Memory B cell (primary cell): ENCODE measurements around the gene C11orf21.

Experiments
- ATAC-seq: fragments of 150-1000 bp; cut with Tn5 transposase; 2 replicates; pipeline ENCODE4 v1.10.0; 2021; ENCODE audit warnings: low read depth, mild to moderate bottlenecking, moderate library complexity
- DNase-seq, 2 donors: peaks; one replicate each; pipeline ENCODE4 v3.0.0; 2022; ENCODE audit warnings: low spot score in 2 of 2
- H3K27ac Mint-ChIP-seq: one replicate; pipeline ENCODE4 v1.8.0; 2022; ENCODE audit warnings: mild to moderate bottlenecking, moderate library complexity, mixed read lengths
- H3K27me3 Mint-ChIP-seq: one replicate; pipeline ENCODE4 v1.8.0; 2022; ENCODE audit warnings: mixed read lengths
- H3K36me3 Mint-ChIP-seq: one replicate; pipeline ENCODE4 v1.8.0; 2022; ENCODE audit warnings: mild to moderate bottlenecking, mixed read lengths
- H3K4me1 Mint-ChIP-seq: one replicate; pipeline ENCODE4 v1.8.0; 2022; ENCODE audit warnings: mixed read lengths
- H3K4me3 Mint-ChIP-seq: one replicate; pipeline ENCODE4 v1.8.0; 2022; ENCODE audit warnings: mild to moderate bottlenecking, moderate library complexity, mixed read lengths
- H3K9me3 Mint-ChIP-seq: one replicate; pipeline ENCODE4 v1.8.0; 2022; ENCODE audit warnings: mixed read lengths

The C11orf21 gene

GRCh38 chr11:2262301-2263070 lies 39.2 kb downstream of the C11orf21 start:
- Mint-ChIP-seq H3K4me3 (no peak overlapping the region), H3K27me3 (peaks cover 2% of the 10 kb centered on the region), H3K4me1 (peaks cover 15% of the 10 kb centered on the region), H3K36me3 (no peaks in the 10 kb centered on the region), H3K9me3 (no peaks in the 10 kb centered on the region), H3K27ac (no peak overlapping the region)
- DNase-seq (no peak), ATAC-seq (no peak)

- Mint-ChIP-seq H3K4me3 (no peak overlapping the region), H3K27me3 (peaks cover 2% of the 10 kb centered on the region), H3K9me3 (no peaks in the 10 kb centered on the region), H3K36me3 (no peaks in the 10 kb centered on the region), H3K27ac (no peak overlapping the region), H3K4me1 (peaks cover 16% of the 10 kb centered on the region)
- no peak for DNase-seq
- ATAC-seq = no peak
Measured at GRCh38 chr11:2261436-2262230, 40.1 kb downstream of the C11orf21 start.

- Mint-ChIP-seq H3K9me3 (no peaks in the 10 kb centered on the region), H3K4me1 (peaks cover 8% of the 10 kb centered on the region), H3K4me3 (no peak overlapping the region), H3K27me3 (peaks cover 2% of the 10 kb centered on the region), H3K27ac (no peak overlapping the region), H3K36me3 (no peaks in the 10 kb centered on the region)
- no peak for ATAC-seq
- no peak for DNase-seq
Measured at GRCh38 chr11:2260491-2261364, 41.0 kb downstream of the C11orf21 start.

- no peaks in the 10 kb centered on the region for H3K36me3 Mint-ChIP-seq
- H3K4me1 Mint-ChIP-seq = peaks cover 3% of the 10 kb centered on the region
- peaks cover 2% of the 10 kb centered on the region for H3K27me3 Mint-ChIP-seq
- ATAC-seq (no peak), DNase-seq (no peak)
- no peak overlapping the region for H3K27ac Mint-ChIP-seq
- H3K9me3 Mint-ChIP-seq = no peaks in the 10 kb centered on the region
- H3K4me3 Mint-ChIP-seq = no peak overlapping the region
Measured at GRCh38 chr11:2259897-2260451, 41.7 kb downstream of the C11orf21 start.

GRCh38 chr11:2259466-2259830 lies 42.3 kb downstream of the C11orf21 start:
- peaks cover 3% of the 10 kb centered on the region for H3K4me1 Mint-ChIP-seq
- H3K4me3 Mint-ChIP-seq = no peak overlapping the region
- ATAC-seq = no peak
- H3K27ac Mint-ChIP-seq = no peak overlapping the region
- H3K9me3 Mint-ChIP-seq = peaks cover 2% of the 10 kb centered on the region
- peaks cover 2% of the 10 kb centered on the region for H3K27me3 Mint-ChIP-seq
- DNase-seq = no peak
- H3K36me3 Mint-ChIP-seq = no peaks in the 10 kb centered on the region

- H3K4me1 Mint-ChIP-seq = peaks cover 3% of the 10 kb centered on the region
- H3K36me3 Mint-ChIP-seq = no peaks in the 10 kb centered on the region
- no peak overlapping the region for H3K27ac Mint-ChIP-seq
- no peak overlapping the region for H3K4me3 Mint-ChIP-seq
- ATAC-seq (no peak), DNase-seq (no peak)
- H3K9me3 Mint-ChIP-seq = peaks cover 2% of the 10 kb centered on the region
- H3K27me3 Mint-ChIP-seq = peaks cover 2% of the 10 kb centered on the region
Measured at GRCh38 chr11:2258501-2259465, 42.9 kb downstream of the C11orf21 start.

- DNase-seq (no peak), ATAC-seq (no peak)
- no peaks in the 10 kb centered on the region for H3K36me3 Mint-ChIP-seq
- H3K9me3 Mint-ChIP-seq = peaks cover 3% of the 10 kb centered on the region
- H3K27me3 Mint-ChIP-seq = peaks cover 2% of the 10 kb centered on the region
- no peak overlapping the region for H3K27ac Mint-ChIP-seq
- H3K4me3 Mint-ChIP-seq = no peak overlapping the region
- peaks cover 3% of the 10 kb centered on the region for H3K4me1 Mint-ChIP-seq
Measured at GRCh38 chr11:2256951-2257700, 44.6 kb downstream of the C11orf21 start.

GRCh38 chr11:2256293-2256913 lies 45.3 kb downstream of the C11orf21 start:
- H3K4me3 Mint-ChIP-seq = no peak overlapping the region
- H3K36me3 Mint-ChIP-seq = no peaks in the 10 kb centered on the region
- peaks cover 3% of the 10 kb centered on the region for H3K9me3 Mint-ChIP-seq
- H3K4me1 Mint-ChIP-seq = peaks cover 3% of the 10 kb centered on the region
- peaks cover 2% of the 10 kb centered on the region for H3K27me3 Mint-ChIP-seq
- DNase-seq = no peak
- H3K27ac Mint-ChIP-seq = no peak overlapping the region
- no peak for ATAC-seq

GRCh38 chr11:2252018-2252417 lies 49.7 kb downstream of the C11orf21 start:
- DNase-seq (no peak), ATAC-seq (no peak)
- peaks cover 4% of the 10 kb centered on the region for H3K27me3 Mint-ChIP-seq
- H3K9me3 Mint-ChIP-seq = peaks cover 3% of the 10 kb centered on the region
- H3K4me1 Mint-ChIP-seq = peaks cover 3% of the 10 kb centered on the region
- H3K4me3 Mint-ChIP-seq = no peak overlapping the region
- H3K36me3 Mint-ChIP-seq = no peaks in the 10 kb centered on the region
- H3K27ac Mint-ChIP-seq = no peak overlapping the region

- H3K9me3 Mint-ChIP-seq = peaks cover 3% of the 10 kb centered on the region
- no peak for DNase-seq
- H3K27me3 Mint-ChIP-seq = peaks cover 4% of the 10 kb centered on the region
- H3K4me1 Mint-ChIP-seq = no peaks in the 10 kb centered on the region
- no peak overlapping the region for H3K4me3 Mint-ChIP-seq
- ATAC-seq = no peak
- no peaks in the 10 kb centered on the region for H3K36me3 Mint-ChIP-seq
- no peak overlapping the region for H3K27ac Mint-ChIP-seq
Measured at GRCh38 chr11:2251138-2251537, 50.6 kb downstream of the C11orf21 start.

GRCh38 chr11:2250485-2250884 lies 51.2 kb downstream of the C11orf21 start:
- ATAC-seq = no peak
- Mint-ChIP-seq H3K27ac (no peak overlapping the region), H3K4me3 (no peak overlapping the region), H3K27me3 (peaks cover 4% of the 10 kb centered on the region), H3K9me3 (peaks cover 3% of the 10 kb centered on the region), H3K4me1 (no peaks in the 10 kb centered on the region), H3K36me3 (no peaks in the 10 kb centered on the region)
- DNase-seq = no peak

GRCh38 chr11:2250041-2250440 lies 51.7 kb downstream of the C11orf21 start:
- no peak overlapping the region for H3K4me3 Mint-ChIP-seq
- H3K27me3 Mint-ChIP-seq = peaks cover 4% of the 10 kb centered on the region
- no peak overlapping the region for H3K27ac Mint-ChIP-seq
- DNase-seq (no peak), ATAC-seq (no peak)
- H3K4me1 Mint-ChIP-seq = no peaks in the 10 kb centered on the region
- H3K9me3 Mint-ChIP-seq = peaks cover 3% of the 10 kb centered on the region
- H3K36me3 Mint-ChIP-seq = no peaks in the 10 kb centered on the region
